HepG2 (cell line): ENCODE data around the gene MOK. TPM values are rescaled to one million over a fixed set of nuclear protein-coding genes. Genes with fewer than 3 reads are reported as not detected.

Experiments
- ATAC-seq: fragments of 200-7000 bp; cut with Tn5 transposase; 3 replicates; pipeline ENCODE4 v1.9.1; 2020; ENCODE audit warnings: mild to moderate bottlenecking, moderate library complexity
- BruUV-seq: library from RNA; stranded (reverse); fragments of 400-500 nt; replicated peaks from 2 replicates; lab custom pipeline; 2021; lab: Mats Ljungman, UMichigan
- CTCF ChIA-PET: fragments of 300-600 bp; formaldehyde crosslinking; extraction: SDS; loops from one replicate; lab custom pipeline; 2021; ENCODE audit warnings: low total read pairs, inconsistent platforms, low intra/inter-chr PET ratio; lab: Yijun Ruan, JAX
- POLR2A ChIA-PET: fragments of 350-600 bp; sonication (Branson Sonifier 250); formaldehyde crosslinking; loops from one replicate; lab custom pipeline; 2020; ENCODE audit warnings: antibody characterized with exemption, inconsistent platforms; lab: Yijun Ruan, JAX
- DNase-seq: peaks from one replicate; pipeline ENCODE4 v3.0.0-alpha.2; 2015; ENCODE audit warnings: low spot score
- FAIRE-seq: peaks from 3 replicates; lab custom pipeline; 2011; peaks lifted over from hg19 to GRCh38; lab: Jason Lieb, UNC
- H2AFZ ChIP-seq: one replicate; pipeline ENCODE4 v1.6.1; 2011; ENCODE audit warnings: low read length, inconsistent platforms
- H3K27ac ChIP-seq: fragments of 300-600 bp; 3 replicates; pipeline ENCODE4 v1.8.0; 2011; ENCODE audit warnings: mixed run types, mild to moderate bottlenecking, mixed read lengths, low read length, inconsistent platforms; ENCODE audit not compliant: insufficient read depth; ENCODE audit errors: extremely low read length
- H3K27me3 ChIP-seq, 2 experiments: fragments of 200-600 bp in 1 of 2; 2 replicates in 1 of 2; 3 replicates in 1 of 2; pipeline versions ENCODE4 v1.6.0 to v1.8.0; 2011; ENCODE audit warnings: low read length in 2 of 2, mild to moderate bottlenecking in 2 of 2, moderate library complexity in 2 of 2, inconsistent platforms in 1 of 2; ENCODE audit not compliant: insufficient read depth in 2 of 2, control insufficient read depth in 1 of 2
- H3K36me3 ChIP-seq, 2 experiments: fragments of 200-600 bp in 1 of 2; replicated peaks in 1 of 2; 2 replicates in 1 of 2; 3 replicates in 1 of 2; pipeline versions ENCODE4 v1.5.1 to v1.8.0; 2011; ENCODE audit warnings: low read length in 2 of 2, inconsistent platforms in 1 of 2; ENCODE audit not compliant: insufficient read depth in 2 of 2, control insufficient read depth in 1 of 2
- H3K4me1 ChIP-seq: 2 replicates; pipeline ENCODE4 v1.5.1; 2012; ENCODE audit warnings: low read length, inconsistent platforms; ENCODE audit not compliant: insufficient read depth
- H3K4me2 ChIP-seq: 2 replicates; pipeline ENCODE4 v1.6.0; 2011; ENCODE audit warnings: low read depth, low read length, inconsistent platforms
- H3K4me3 ChIP-seq, 3 experiments: fragments of 200-600 bp in 1 of 3; sonication (generic), shearing (Covaris generic) in 1 of 3; replicated peaks in 1 of 3; 2 replicates each; pipeline ENCODE4 v1.5.1; 2011 to 2016; ENCODE audit warnings: low read length in 3 of 3, inconsistent platforms in 2 of 3, low read depth in 2 of 3, mild to moderate bottlenecking in 2 of 3, control low read depth in 1 of 3, mixed read lengths in 1 of 3; ENCODE audit not compliant: insufficient read depth in 1 of 3
- H3K79me2 ChIP-seq: one replicate; pipeline ENCODE4 v1.6.1; 2011; ENCODE audit warnings: low read length, inconsistent platforms; ENCODE audit not compliant: insufficient read depth
- H3K9ac ChIP-seq: 2 replicates; pipeline ENCODE4 v1.6.0; 2011; ENCODE audit warnings: mild to moderate bottlenecking, low read depth, low read length, inconsistent platforms; ENCODE audit not compliant: insufficient read depth
- H3K9me3 ChIP-seq: 2 replicates; pipeline ENCODE4 v1.5.1; 2012; ENCODE audit warnings: mild to moderate bottlenecking, low read length
- H4K20me1 ChIP-seq: 2 replicates; pipeline ENCODE4 v1.6.0; 2011; ENCODE audit warnings: inconsistent platforms, mild to moderate bottlenecking, low read length, moderate library complexity; ENCODE audit not compliant: insufficient read depth
- ARID4A ChIP-seq: sonication (generic); formaldehyde crosslinking; IDR thresholded peaks from 2 replicates; pipeline ENCODE4 v1.5.0; 2020; ENCODE audit warnings: mild to moderate bottlenecking, missing genetic modification reagents, borderline replicate concordance
- MATR3 ChIP-seq: sonication (generic); formaldehyde crosslinking; IDR thresholded peaks from 2 replicates; pipeline ENCODE4 v1.4.0; 2020; ENCODE audit warnings: missing genetic modification reagents
- MTF1 ChIP-seq: sonication (generic); formaldehyde crosslinking; IDR thresholded peaks from 2 replicates; pipeline ENCODE4 v1.5.0; 2020; ENCODE audit warnings: missing genetic modification reagents
- POGZ ChIP-seq: sonication (generic); formaldehyde crosslinking; IDR thresholded peaks from 2 replicates; pipeline ENCODE4 v1.4.0; 2020; ENCODE audit warnings: mild to moderate bottlenecking, missing genetic modification reagents
- SKI ChIP-seq: fragments of 450-650 bp; IDR thresholded peaks from one replicate; pipeline ENCODE4 v1.6.1; 2018; ENCODE audit warnings: mild to moderate bottlenecking; ENCODE audit not compliant: partially characterized antibody
- SPEN ChIP-seq: sonication (generic); formaldehyde crosslinking; IDR thresholded peaks from 2 replicates; pipeline ENCODE4 v1.5.1; 2020; ENCODE audit warnings: low read depth, mild to moderate bottlenecking, missing genetic modification reagents
- SRSF1 ChIP-seq: fragments of 200-400 bp; formaldehyde crosslinking; optimal IDR thresholded peaks from 2 replicates; pipeline ENCODE3; 2017; ENCODE audit warnings: mild to moderate bottlenecking, low read depth, low read length, moderate library complexity
- TEF ChIP-seq: sonication (generic); formaldehyde crosslinking; IDR thresholded peaks from 2 replicates; pipeline ENCODE4 v1.5.0; 2020; ENCODE audit warnings: missing genetic modification reagents
- UBTF ChIP-seq: sonication (generic); formaldehyde crosslinking; IDR thresholded peaks from 2 replicates; pipeline ENCODE4 v1.4.0; 2020; ENCODE audit warnings: mild to moderate bottlenecking, missing genetic modification reagents
- ZFAT ChIP-seq: sonication (generic); formaldehyde crosslinking; conservative IDR thresholded peaks from 2 replicates; pipeline ENCODE4 v1.8.1; 2023; ENCODE audit warnings: missing genetic modification reagents, inconsistent platforms
- ZKSCAN1 ChIP-seq: fragments of 150-350 bp; IDR thresholded peaks from 2 replicates; pipeline ENCODE4 v1.6.1; 2014; ENCODE audit warnings: low read length
- ZNF775 ChIP-seq: sonication (generic); formaldehyde crosslinking; IDR thresholded peaks from 2 replicates; pipeline ENCODE4 v1.4.0; 2020; ENCODE audit warnings: missing genetic modification reagents, mild to moderate bottlenecking, moderate library complexity, borderline replicate concordance
- WGBS: methylation state at CpG from one replicate; pipeline ENCODE4 v1.1.6; 2017; ENCODE audit warnings: low lambda C conversion rate; 5-methylcytosine and 5-hydroxymethylcytosine counted together
- in situ Hi-C: cut with HindIII; loops from 2 replicates; pipeline ENCODE4 v1.10.0; 2017; ENCODE audit warnings: low pct_unique_long_range_greater_than_20kb; ENCODE audit not compliant: extremely low pct_ligation_motif_present
- intact Hi-C: fragments of 100-400 bp; cut with micrococcal nuclease; formaldehyde crosslinking; loops from one replicate; pipeline ENCODE4 v1.10.0; 2022; ENCODE audit not compliant: unreplicated experiment
- polyA plus RNA-seq, 8 experiments: library from polyadenylated mRNA; depleted of rRNA in 3 of 8; stranded (reverse) in 7 of 8; unstranded in 1 of 8; fragments of >200 nt; fragmentation: Illumina TruSeq in 4 of 8; extraction: Trizol in 4 of 8; gene quantifications; 2 replicates each; pipeline versions ENCODE4 v1.2.1 to v1.2.3, GENCODE V29; 2011 to 2016; ENCODE audit warnings: low read depth in 4 of 8, missing spikeins in 1 of 8, mixed read lengths in 1 of 8; ENCODE audit not compliant: insufficient read depth in 1 of 8
- total RNA-seq, 5 experiments: library from RNA; depleted of rRNA; stranded (reverse); fragments of >200 nt; fragmentation: Illumina TruSeq; extraction: Trizol; gene quantifications; 2 replicates each; pipeline ENCODE4 v1.2.3, GENCODE V29; 2016; ENCODE audit warnings: low read depth in 1 of 5
- TF ChIP-seq, protein P1 (sequence below): sonication (generic); formaldehyde crosslinking; IDR thresholded peaks from 2 replicates; pipeline ENCODE4 v1.4.0; 2020; ENCODE audit warnings: missing genetic modification reagents

Gene MOK
- total and polyA plus RNA-seq, 2 of the 13 experiments (the other 11 are each of a cell fraction or from before 2014, with no cell fraction given): 15.3 to 16.9 TPM

DNA sequence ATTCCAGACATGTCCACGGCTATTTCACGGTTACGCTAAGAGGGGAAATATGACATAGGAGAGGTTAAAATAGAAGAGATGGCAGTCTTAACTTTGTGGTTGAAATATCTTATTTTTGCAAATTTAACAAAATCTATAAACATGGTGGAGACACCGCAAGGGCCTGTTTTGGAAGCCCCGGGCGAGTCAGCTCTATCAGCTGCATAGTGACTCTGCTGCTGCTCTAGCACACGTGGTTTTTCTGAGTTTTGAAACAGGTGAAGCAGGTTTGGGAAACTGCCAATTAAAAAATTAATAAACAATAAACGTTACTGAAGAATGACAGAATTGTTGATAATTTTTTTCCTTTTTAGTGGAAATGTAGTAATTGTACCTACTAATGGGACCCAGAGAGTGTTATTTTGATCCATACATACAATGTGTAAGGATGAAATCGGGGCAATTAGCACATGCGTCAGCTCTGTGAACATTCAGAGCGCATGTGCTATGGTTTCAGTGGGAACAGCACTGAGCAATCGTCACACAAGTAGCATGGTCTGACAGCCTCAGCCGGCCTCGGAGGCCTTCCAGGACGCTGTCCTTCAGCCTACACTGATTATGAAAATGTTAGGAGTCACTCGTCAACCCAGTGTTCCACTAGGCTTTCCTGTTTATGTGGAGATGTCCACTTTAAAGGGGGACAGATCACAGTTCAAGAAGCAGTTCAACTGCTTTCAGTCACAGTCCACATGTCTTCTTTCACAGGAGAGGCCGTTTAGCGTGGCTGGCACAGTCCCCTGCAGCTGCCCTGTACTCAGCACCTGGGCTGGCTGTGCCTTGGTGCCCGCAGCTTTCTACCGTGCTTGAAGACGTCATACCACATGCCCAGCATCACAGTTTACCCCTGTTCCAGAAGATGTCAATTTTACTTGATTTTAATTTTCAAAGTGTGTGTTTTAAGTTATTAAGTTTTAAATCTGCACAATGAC is 51.8 kb downstream of the MOK start:
- ChIA-PET POLR2A (no interaction called here), CTCF (no interaction called here)
- H2AFZ ChIP-seq: no peak overlapping the region
- no peaks in the 10 kb centered on the region for H3K9me3 ChIP-seq
- intact Hi-C loops (no loop called here), in situ Hi-C loops (no loop called here)
- FAIRE-seq: no peak
- H3K27me3 ChIP-seq: no peaks in the 10 kb centered on the region
- peaks cover 8% of the 10 kb centered on the region for H3K4me1 ChIP-seq
- ATAC-seq: no peak
- DNase-seq: no peak
- H3K9ac ChIP-seq: no peak overlapping the region
- WGBS: 90% methylated on average over 21 of the region's 21 CpGs
- H3K36me3 ChIP-seq: no peaks in the 10 kb centered on the region
- TF ChIP-seq MATR3 (CRISPR knock-in tag): no peak
- no peak for TF ChIP-seq ZNF775
- no peak for TF ChIP-seq TEF (CRISPR knock-in tag)
- no peak for TF ChIP-seq ZFAT (CRISPR knock-in tag)
- TF ChIP-seq, protein P1, sequence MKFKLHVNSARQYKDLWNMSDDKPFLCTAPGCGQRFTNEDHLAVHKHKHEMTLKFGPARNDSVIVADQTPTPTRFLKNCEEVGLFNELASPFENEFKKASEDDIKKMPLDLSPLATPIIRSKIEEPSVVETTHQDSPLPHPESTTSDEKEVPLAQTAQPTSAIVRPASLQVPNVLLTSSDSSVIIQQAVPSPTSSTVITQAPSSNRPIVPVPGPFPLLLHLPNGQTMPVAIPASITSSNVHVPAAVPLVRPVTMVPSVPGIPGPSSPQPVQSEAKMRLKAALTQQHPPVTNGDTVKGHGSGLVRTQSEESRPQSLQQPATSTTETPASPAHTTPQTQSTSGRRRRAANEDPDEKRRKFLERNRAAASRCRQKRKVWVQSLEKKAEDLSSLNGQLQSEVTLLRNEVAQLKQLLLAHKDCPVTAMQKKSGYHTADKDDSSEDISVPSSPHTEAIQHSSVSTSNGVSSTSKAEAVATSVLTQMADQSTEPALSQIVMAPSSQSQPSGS (CRISPR knock-in tag): no peak
- TF ChIP-seq MTF1 (CRISPR knock-in tag): no peak
- TF ChIP-seq ARID4A (CRISPR knock-in tag): no peak
- no peak for TF ChIP-seq POGZ (CRISPR knock-in tag)
- TF ChIP-seq SPEN: no peak
- no peak for TF ChIP-seq SKI
- no peak for TF ChIP-seq UBTF (CRISPR knock-in tag)
- TF ChIP-seq SRSF1: no peak
- no peak for TF ChIP-seq ZKSCAN1
- no peak overlapping the region for H3K4me3 ChIP-seq
- BruUV-seq: no TSS peak
- H4K20me1 ChIP-seq: no peaks in the 10 kb centered on the region
- H3K4me2 ChIP-seq: no peak overlapping the region
- H3K79me2 ChIP-seq: no peaks in the 10 kb centered on the region
- no peak overlapping the region for H3K27ac ChIP-seq
